ENCODE measurements around the gene WDR6.

The WDR6 gene

DNA sequence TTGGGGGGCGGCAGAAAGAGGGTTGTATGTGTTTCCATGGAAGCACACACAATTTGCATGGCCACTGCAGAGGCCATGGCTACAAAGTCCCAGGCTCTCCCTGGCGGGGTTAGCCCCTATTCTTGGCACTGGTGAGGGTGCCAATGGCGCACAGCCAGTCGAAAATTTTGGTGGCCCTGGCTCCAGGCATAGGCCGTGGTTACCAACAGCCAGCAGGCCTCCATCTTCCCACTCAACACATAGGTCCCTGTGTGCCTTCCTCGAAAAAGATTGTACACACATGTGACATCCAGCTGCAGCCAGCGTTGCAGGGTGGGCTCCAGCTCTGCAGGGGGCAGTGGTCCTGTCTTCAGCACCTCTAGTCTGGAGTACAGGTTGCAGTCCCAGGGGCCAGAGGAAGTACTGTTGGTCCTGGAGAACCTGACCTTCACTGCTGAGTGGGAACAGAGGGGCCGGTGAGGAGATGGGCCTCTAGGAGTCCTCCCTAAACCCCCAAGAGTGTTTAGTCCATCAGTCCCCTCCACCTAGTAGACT is 10.0 kb upstream of the WDR6 start:
- Histone ChIP-seq H3K9ac (ENCODE audit: low read length) (no peak overlapping the region), H3K56ac (ENCODE audit: low read length) (no peak overlapping the region), H2BK120ac (ENCODE audit: low read depth, low read length) (no peak overlapping the region), H3K4me3 (ENCODE audit: low read length) (no peak overlapping the region), H3K18ac (ENCODE audit: low read length) (no peak overlapping the region), H3K4ac (ENCODE audit: low read depth, low read length) (no peak overlapping the region), H3K4me1 (ENCODE audit: control insufficient read depth, low read depth, low read length) (no peaks in the 10 kb centered on the region), H4K8ac (ENCODE audit: low read depth, low read length) (no peak overlapping the region), H3K79me2 (ENCODE audit: control insufficient read depth, insufficient read depth, low read length) (no peaks in the 10 kb centered on the region), H2BK5ac (ENCODE audit: low read length) (no peak overlapping the region), H3K27me3 (ENCODE audit: insufficient read depth, low read length, poor library complexity) (no peaks in the 10 kb centered on the region), H3K79me1 (ENCODE audit: low read length) (no peaks in the 10 kb centered on the region), H2AK5ac (ENCODE audit: low read length) (no peak overlapping the region), H3K27ac (ENCODE audit: low read depth, low read length) (no peak overlapping the region), H4K5ac (ENCODE audit: low read length) (no peak overlapping the region), H2BK15ac (replicated peaks; ENCODE audit: low read depth) (no peak overlapping the region), H3K4me2 (ENCODE audit: low read length) (no peak overlapping the region), H3K23ac (ENCODE audit: low read length) (no peak overlapping the region), H3K36me3 (ENCODE audit: control insufficient read depth, insufficient read depth, low read length) (no peaks in the 10 kb centered on the region)
- no CpG with 5 or more reads among the region's 8 CpGs for WGBS (ENCODE audit: extremely low coverage, insufficient coverage, low lambda C conversion rate)
- no peak for DNase-seq

DNA sequence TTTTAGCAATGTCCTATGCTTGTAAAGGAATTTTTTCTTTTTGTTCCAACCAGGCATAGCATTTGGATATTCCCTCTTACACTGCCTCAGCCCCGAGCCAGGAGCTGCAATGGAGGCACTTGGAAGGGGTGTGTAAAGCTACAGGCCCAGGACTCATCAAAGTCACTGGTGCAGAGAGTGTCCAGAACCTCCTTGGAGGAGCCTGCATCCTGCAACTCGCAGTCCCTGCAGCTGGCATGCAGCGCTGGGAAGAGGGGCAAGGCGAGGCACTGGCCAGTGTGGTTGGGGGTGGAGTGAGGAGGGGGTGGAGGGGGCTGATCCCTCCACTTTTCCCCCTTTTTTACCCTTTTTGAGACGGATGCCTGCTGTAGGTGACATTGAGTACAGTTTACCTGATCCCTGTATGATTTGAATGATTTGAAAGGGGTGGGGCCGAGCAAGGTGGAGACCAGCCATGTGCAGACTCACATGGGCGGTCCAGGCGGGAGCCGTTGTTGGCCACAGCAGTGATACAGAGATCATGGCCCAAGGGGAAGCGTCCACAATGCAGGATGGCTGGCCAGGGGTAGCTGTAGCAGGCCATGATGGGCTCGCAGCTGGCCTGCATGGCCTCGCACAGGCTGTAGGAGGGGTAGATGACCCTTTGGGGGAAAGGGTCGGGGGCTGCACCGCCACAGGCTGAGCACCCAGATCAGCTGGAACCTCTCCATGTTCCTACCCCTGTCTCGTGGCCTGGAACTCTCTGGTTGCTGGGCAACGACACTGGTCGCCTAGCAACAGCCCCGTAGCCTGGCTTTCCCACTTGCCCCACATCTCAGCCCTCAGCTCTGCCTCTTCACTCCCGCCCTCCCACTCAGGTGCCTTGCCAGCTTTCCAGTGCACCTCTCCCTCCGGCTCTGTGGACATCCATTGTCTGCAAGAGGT is 9.2 kb upstream of the WDR6 start:
- Histone ChIP-seq H3K18ac (ENCODE audit: low read length) (no peak overlapping the region), H3K36me3 (ENCODE audit: control insufficient read depth, insufficient read depth, low read length) (no peaks in the 10 kb centered on the region), H2BK120ac (ENCODE audit: low read depth, low read length) (no peak overlapping the region), H3K79me1 (ENCODE audit: low read length) (no peaks in the 10 kb centered on the region), H3K56ac (ENCODE audit: low read length) (no peak overlapping the region), H3K4ac (ENCODE audit: low read depth, low read length) (no peak overlapping the region), H3K27ac (ENCODE audit: low read depth, low read length) (no peak overlapping the region), H3K27me3 (ENCODE audit: insufficient read depth, low read length, poor library complexity) (no peaks in the 10 kb centered on the region), H3K4me3 (ENCODE audit: low read length) (no peak overlapping the region), H3K4me1 (ENCODE audit: control insufficient read depth, low read depth, low read length) (no peaks in the 10 kb centered on the region), H3K23ac (ENCODE audit: low read length) (no peak overlapping the region), H3K4me2 (ENCODE audit: low read length) (no peak overlapping the region), H2BK5ac (ENCODE audit: low read length) (no peak overlapping the region), H2BK15ac (replicated peaks; ENCODE audit: low read depth) (no peak overlapping the region), H3K9ac (ENCODE audit: low read length) (no peak overlapping the region), H2AK5ac (ENCODE audit: low read length) (no peak overlapping the region), H4K5ac (ENCODE audit: low read length) (no peak overlapping the region), H4K8ac (ENCODE audit: low read depth, low read length) (no peak overlapping the region), H3K79me2 (ENCODE audit: control insufficient read depth, insufficient read depth, low read length) (no peaks in the 10 kb centered on the region)
- WGBS (ENCODE audit: extremely low coverage, insufficient coverage, low lambda C conversion rate) = no CpG with 5 or more reads among the region's 20 CpGs
- peak; percentile 58 for DNase-seq

DNA sequence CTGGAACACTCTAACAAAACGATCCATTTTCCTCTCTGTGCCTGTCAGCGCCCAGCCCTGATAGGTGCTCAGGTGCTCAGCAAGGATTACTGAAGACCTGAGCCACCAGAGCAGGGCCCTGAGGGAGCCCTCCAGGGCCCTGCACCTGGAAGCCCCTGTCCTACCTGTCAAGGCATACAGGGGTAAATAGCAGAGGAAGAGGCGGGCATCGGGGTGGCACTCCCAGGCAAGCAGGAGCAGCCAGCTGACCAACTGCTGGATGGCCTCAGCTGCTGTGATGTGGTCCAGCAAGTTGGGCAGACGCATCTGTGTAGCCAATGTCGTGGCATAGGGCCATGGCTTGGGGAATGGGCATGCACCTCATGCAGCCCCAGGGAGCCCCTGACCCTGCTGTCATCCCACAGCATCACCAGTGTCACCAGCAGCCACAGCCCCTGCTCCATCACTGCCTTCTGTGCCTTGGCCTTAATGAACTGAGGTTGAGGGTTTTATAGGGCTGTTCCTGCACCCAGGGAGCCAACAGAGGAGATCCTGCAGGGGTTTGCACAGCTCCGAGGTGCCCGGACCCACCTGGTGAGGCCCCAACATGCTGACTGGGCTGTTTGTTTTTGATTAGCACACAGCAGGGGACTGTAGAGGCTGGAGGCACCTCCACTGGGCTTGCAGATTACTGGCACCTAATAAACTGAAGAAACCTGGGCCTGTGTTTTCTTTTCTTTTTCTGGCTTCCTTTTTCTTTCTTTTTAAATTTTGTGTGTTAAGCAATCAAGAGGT is 7.9 kb upstream of the WDR6 start:
- WGBS (ENCODE audit: extremely low coverage, insufficient coverage, low lambda C conversion rate) = no CpG with 5 or more reads among the region's 8 CpGs
- no peak overlapping the region for H3K56ac ChIP-seq (ENCODE audit: low read length)
- no peak overlapping the region for H3K27ac ChIP-seq (ENCODE audit: low read depth, low read length)

DNA sequence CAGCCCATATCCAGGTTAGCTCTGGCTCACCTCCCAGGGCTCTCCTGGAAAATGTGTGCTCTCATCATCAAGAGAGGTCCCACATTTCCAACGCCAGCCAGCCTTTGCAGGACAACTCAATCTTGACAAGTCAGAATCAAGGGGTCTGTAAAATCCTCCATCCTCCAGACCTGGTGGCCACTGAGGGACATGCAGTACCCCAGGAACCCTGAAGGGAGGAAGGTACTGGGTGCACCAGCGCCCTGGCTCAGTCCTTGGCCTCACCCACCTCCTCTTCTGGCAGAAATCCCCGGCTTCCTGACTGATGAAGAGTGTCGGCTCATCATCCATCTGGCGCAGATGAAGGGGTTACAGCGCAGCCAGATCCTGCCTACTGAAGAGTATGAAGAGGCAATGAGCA is 6.0 kb upstream of the WDR6 start:
- no peak overlapping the region for H3K4ac ChIP-seq (ENCODE audit: low read depth, low read length)
- H3K18ac ChIP-seq (ENCODE audit: low read length) = no peak overlapping the region
- WGBS (ENCODE audit: extremely low coverage, insufficient coverage, low lambda C conversion rate) = no CpG with 5 or more reads among the region's 6 CpGs
- H4K5ac ChIP-seq (ENCODE audit: low read length) = no peak overlapping the region
- H3K9ac ChIP-seq (ENCODE audit: low read length) = no peak overlapping the region
- no peak overlapping the region for H2BK120ac ChIP-seq (ENCODE audit: low read depth, low read length)
- H3K79me2 ChIP-seq (ENCODE audit: control insufficient read depth, insufficient read depth, low read length) = no peaks in the 10 kb centered on the region
- no peaks in the 10 kb centered on the region for H3K79me1 ChIP-seq (ENCODE audit: low read length)
- no peak overlapping the region for H2BK15ac ChIP-seq (replicated peaks; ENCODE audit: low read depth)
- H2AK5ac ChIP-seq (ENCODE audit: low read length) = no peak overlapping the region
- no peaks in the 10 kb centered on the region for H3K4me1 ChIP-seq (ENCODE audit: control insufficient read depth, low read depth, low read length)
- no peak overlapping the region for H2BK5ac ChIP-seq (ENCODE audit: low read length)
- no peaks in the 10 kb centered on the region for H3K27me3 ChIP-seq (ENCODE audit: insufficient read depth, low read length, poor library complexity)
- H3K4me2 ChIP-seq (ENCODE audit: low read length) = no peak overlapping the region
- no peaks in the 10 kb centered on the region for H3K36me3 ChIP-seq (ENCODE audit: control insufficient read depth, insufficient read depth, low read length)
- no peak overlapping the region for H3K23ac ChIP-seq (ENCODE audit: low read length)
- H3K27ac ChIP-seq (ENCODE audit: low read depth, low read length) = no peak overlapping the region
- H3K56ac ChIP-seq (ENCODE audit: low read length) = no peak overlapping the region
- DNase-seq = no peak
- H4K8ac ChIP-seq (ENCODE audit: low read depth, low read length) = no peak overlapping the region
- H3K4me3 ChIP-seq (ENCODE audit: low read length) = no peak overlapping the region

More for the DNA sequence above, 7.9 kb upstream of the WDR6 start:
- Histone ChIP-seq H2BK15ac (replicated peaks; ENCODE audit: low read depth) (no peak overlapping the region), H3K23ac (ENCODE audit: low read length) (no peak overlapping the region), H3K4me2 (ENCODE audit: low read length) (no peak overlapping the region), H3K79me1 (ENCODE audit: low read length) (no peaks in the 10 kb centered on the region), H2AK5ac (ENCODE audit: low read length) (no peak overlapping the region), H2BK5ac (ENCODE audit: low read length) (no peak overlapping the region), H3K4me1 (ENCODE audit: control insufficient read depth, low read depth, low read length) (no peaks in the 10 kb centered on the region), H3K27me3 (ENCODE audit: insufficient read depth, low read length, poor library complexity) (no peaks in the 10 kb centered on the region), H3K4me3 (ENCODE audit: low read length) (no peak overlapping the region), H3K9ac (ENCODE audit: low read length) (no peak overlapping the region), H3K79me2 (ENCODE audit: control insufficient read depth, insufficient read depth, low read length) (no peaks in the 10 kb centered on the region), H2BK120ac (ENCODE audit: low read depth, low read length) (no peak overlapping the region), H4K8ac (ENCODE audit: low read depth, low read length) (no peak overlapping the region), H4K5ac (ENCODE audit: low read length) (no peak overlapping the region), H3K18ac (ENCODE audit: low read length) (no peak overlapping the region), H3K36me3 (ENCODE audit: control insufficient read depth, insufficient read depth, low read length) (no peaks in the 10 kb centered on the region), H3K4ac (ENCODE audit: low read depth, low read length) (no peak overlapping the region)
- no peak for DNase-seq

DNA sequence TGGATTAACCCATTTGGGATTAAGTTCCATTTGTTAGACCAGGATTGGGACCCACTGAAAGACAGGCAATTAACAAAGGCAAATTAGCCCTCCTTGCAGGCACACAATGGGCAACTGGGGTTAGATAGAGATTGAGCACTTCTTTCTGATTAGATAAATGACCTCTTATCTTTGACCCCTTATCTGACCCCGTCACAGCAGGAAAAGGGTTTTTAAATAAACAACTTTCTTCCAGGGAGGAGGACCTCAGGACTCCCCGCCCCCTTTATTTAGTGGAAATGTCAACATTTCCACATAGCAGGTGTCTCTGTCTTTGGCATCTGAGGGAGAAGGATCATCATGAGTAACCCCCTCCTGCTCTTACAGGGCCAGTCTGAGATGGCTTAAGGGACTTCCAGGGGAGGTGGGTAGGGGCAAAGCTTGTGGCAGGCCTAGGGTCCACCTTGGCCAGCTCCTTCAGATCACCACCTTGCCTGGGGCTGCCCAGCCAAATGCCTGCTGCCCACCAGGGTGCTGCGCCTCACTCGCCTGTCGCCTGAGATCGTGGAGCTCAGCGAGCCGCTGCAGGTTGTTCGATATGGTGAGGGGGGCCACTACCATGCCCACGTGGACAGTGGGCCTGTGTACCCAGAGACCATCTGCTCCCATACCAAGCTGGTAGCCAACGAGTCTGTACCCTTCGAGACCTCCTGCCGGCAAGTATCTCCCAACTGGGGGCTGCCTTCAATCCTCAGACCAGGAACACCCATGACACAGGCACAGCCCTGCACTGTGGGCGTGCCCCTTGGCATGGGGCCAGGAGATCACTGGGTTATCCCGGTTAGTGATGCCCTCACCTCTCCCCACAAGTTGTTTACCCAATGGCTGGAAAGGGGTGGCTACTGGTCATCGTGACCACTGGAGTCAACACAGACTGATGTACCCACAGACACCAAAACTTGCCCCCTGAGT is 2.6 kb upstream of the WDR6 start:
- H3K4me3 ChIP-seq (ENCODE audit: low read length) = no peak overlapping the region
- no peak overlapping the region for H2AK5ac ChIP-seq (ENCODE audit: low read length)
- H2BK15ac ChIP-seq (replicated peaks; ENCODE audit: low read depth) = no peak overlapping the region

More for the DNA sequence above, 2.6 kb upstream of the WDR6 start:
- Histone ChIP-seq H3K18ac (ENCODE audit: low read length) (no peak overlapping the region), H3K23ac (ENCODE audit: low read length) (no peak overlapping the region), H3K4me2 (ENCODE audit: low read length) (no peak overlapping the region), H3K27ac (ENCODE audit: low read depth, low read length) (no peak overlapping the region), H3K4ac (ENCODE audit: low read depth, low read length) (no peak overlapping the region), H3K79me2 (ENCODE audit: control insufficient read depth, insufficient read depth, low read length) (peaks cover 16% of the 10 kb centered on the region), H4K5ac (ENCODE audit: low read length) (no peak overlapping the region), H3K9ac (ENCODE audit: low read length) (no peak overlapping the region), H3K27me3 (ENCODE audit: insufficient read depth, low read length, poor library complexity) (no peaks in the 10 kb centered on the region), H3K4me1 (ENCODE audit: control insufficient read depth, low read depth, low read length) (peaks cover 5% of the 10 kb centered on the region), H3K79me1 (ENCODE audit: low read length) (peaks cover 9% of the 10 kb centered on the region), H3K56ac (ENCODE audit: low read length) (no peak overlapping the region), H4K8ac (ENCODE audit: low read depth, low read length) (no peak overlapping the region), H2BK120ac (ENCODE audit: low read depth, low read length) (no peak overlapping the region), H2BK5ac (ENCODE audit: low read length) (no peak overlapping the region), H3K36me3 (ENCODE audit: control insufficient read depth, insufficient read depth, low read length) (no peaks in the 10 kb centered on the region)
- DNase-seq = peak; percentile 81
- WGBS (ENCODE audit: extremely low coverage, insufficient coverage, low lambda C conversion rate) = no CpG with 5 or more reads among the region's 16 CpGs

Data from mesendoderm (in vitro differentiated cells).